Measurements from ENCODE around the gene ITGB1.
"Not testable (repeated sequence)": the region's sequence is repeated elsewhere in the genome, so short reads cannot be mapped to it uniquely, and the experiment has no call there.

ITGB1 gene

DNA sequence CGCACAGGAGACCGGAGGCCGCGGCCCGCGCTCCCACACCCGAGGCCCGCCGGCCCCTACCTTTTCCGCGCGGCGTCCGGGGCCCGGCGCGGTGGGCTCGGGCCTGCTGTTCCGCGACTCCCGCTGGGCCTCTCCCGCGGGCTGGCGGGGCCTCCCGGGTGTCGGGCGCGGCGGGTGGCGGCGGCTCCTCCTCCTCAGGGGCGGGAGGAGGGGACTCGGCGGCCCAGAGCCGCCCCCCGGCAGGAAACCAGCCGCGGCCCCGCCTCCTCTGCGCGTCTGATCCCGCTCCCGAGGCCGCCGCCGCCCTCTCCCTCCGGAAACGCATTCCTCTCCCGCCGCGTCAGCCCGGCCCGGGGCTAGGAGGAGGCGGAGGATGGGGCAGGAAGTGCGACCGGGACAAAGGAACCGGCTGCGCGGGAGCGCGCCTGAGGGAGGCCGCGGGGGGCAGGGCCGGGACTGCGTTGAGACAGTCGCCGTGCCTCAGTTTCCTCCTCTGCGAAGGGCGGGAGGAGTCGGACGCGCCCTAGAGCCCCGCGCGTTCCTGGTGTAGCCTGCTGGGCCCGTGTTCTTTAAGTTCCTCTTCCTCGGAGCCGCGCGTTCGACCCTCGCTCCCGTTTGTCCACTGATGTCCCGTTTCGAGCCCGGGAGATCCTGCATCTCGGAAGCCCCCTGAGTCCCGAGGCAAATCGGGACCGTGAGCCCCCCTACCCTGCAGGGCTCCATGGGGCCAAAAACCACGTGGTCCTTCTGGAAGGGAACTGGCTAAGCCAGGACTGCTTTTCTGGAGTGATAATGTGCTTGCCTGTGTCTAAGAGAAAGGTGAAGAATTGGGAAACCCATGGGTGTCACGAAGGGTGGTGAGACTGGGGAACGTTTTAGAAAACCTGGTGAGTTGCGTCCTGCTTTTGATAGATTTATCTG lies at the start of gene ITGB1:
Gene ITGB1 (minus strand): TSS at position 146 of the 921 bp plus-strand sequence. CDS start 22,672 bp downstream, outside the sequence.
- peak; percentile 92 for DNase-seq (ENCODE audit: low spot score)

DNA sequence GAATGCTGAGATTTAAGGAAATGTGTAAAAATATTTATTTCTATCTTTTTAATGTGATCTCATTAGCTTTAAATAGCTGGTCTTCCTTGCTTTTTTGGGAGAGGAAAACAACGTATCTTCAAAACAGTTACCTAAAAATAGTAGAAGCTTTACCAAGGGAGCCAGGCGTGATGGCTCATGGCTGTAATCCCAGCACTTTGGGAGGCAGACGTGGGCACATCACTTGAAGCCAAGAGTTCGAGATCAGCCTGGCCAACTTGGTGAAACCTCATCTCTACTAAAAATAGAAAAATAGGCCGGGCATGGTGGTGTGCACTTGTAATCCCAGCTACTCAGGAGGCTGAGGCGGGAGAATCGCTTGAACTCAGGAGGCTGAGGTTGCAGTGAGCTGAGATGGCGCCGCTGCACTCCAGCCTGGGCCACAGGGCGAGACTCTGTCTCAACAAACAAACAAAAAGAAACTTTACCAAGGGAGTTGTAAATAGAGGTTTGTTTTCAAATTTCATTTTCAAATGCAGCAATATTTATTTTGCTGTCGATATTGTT lies 48.4 kb upstream of the ITGB1 start:
- no peak for DNase-seq (ENCODE audit: low spot score)

DNA sequence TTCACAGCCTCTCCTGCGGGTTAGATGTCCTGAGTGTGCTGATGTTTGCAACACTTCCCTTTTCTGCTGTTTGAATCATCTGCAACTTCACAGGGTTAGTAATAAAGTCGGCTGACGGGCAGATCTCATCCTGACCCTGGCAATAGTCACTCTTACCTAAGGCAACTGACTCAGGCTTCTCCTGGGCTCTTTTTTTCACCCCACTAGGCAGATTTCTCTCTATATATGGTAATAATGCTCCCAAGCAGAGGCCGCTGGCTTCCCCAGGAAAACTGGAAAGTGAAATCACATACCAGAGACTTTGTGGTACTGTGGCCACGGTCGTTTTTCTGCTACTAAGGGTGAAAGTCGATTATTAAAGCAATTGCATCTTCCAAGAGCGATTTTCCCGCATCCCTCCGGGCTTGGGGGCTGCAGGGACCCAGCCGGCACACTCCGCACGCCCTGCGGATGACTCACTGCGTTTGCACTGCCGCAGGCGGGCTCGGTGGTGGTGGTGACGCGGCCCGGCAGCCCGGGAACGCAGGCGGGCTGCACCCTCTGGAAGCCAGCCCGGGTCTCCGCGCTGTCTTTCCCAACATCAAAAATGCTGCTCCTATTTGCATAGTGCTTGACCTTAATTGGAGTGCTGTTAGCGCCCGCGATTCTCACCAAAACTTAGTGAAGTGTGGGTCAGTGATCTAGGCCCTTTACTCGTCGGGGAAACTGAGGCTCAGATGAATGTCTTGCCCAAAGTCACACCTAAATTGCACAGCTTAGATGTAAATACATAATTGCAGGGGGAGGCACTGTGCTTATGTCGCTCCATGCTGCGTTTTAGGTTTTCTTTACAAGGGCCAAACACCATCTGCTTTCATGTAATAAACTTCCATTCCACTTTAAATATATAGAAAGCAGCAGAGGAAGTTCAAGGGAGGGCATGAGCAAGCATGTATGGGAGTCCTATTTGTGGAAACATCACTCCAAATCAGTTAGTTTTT lies 47.6 kb upstream of the ITGB1 start:
- peak; percentile 88 for DNase-seq (ENCODE audit: low spot score)

DNA sequence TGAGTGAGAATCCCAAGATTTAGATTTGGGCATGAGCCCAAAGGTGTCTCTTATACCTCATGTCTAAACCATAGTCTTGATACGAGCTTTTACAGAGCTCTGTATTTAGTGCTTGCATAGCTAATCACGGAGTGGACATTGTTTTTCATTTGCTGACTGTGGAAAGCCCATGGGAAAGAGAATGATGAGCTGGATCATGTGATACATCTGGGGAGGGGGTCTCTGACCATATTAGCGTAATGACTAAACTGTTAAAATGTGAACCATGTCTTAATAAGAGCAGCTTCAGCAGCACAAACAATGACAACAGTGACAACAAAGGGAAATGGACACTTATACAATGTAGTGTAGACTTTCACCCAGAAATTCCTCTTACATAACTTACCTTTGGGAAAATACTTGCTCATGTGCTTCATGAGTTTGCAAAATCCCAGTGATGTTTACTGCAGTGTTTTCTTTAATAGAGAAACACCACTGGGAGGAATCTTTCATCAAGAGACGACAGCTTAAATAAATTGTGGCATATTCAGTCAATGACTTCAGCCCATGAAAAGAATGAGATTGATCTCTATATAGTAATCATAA lies 44.0 kb upstream of the ITGB1 start:
- DNase-seq (ENCODE audit: low spot score) = no peak

DNA sequence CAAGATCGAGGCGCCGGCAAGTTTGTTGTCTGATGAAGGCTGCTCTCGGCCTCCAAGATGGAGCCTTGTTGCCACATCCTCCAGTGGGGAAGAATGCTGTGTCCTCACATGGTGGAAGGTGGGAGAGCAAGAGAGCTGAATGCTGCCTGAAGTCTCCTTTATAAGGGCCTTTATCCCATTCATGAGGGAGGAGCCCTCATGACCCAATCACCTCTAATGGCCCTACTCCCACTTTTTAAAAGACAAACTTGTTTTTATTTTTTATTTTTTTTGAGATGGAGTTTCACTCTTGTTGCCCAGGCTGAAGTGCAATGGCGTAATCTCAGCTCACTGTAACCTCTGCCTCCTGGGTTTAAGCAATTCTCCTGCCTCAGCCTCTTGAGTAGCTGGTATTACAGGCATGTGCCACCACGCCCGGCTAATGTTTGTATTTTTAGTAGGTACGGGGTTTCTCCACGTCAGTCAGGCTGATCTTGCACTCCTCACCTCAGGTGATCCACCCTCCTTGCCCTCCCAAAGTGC lies 40.1 kb upstream of the ITGB1 start:
- not testable (repeated sequence) for DNase-seq (ENCODE audit: low spot score)

DNA sequence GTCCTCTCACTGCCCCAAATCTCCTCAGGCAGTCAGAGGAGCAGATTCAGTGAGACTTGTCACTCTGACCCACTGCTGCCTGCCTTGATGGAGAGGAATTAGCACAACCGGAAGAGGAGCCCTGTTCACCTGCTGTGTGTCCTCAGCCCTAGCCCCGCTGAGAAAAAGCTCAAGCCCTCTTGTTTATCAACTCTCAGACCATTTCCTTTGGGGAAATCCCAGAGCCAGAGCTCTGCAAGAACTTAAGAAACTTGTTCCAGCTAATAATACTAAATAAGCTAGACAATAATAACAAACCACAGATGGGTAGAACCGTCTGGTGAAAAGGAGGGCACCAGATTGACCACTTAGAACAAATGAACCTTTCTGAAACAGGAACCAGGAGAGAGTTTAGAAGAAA lies 37.7 kb upstream of the ITGB1 start:
- no peak for DNase-seq (ENCODE audit: low spot score)

DNA sequence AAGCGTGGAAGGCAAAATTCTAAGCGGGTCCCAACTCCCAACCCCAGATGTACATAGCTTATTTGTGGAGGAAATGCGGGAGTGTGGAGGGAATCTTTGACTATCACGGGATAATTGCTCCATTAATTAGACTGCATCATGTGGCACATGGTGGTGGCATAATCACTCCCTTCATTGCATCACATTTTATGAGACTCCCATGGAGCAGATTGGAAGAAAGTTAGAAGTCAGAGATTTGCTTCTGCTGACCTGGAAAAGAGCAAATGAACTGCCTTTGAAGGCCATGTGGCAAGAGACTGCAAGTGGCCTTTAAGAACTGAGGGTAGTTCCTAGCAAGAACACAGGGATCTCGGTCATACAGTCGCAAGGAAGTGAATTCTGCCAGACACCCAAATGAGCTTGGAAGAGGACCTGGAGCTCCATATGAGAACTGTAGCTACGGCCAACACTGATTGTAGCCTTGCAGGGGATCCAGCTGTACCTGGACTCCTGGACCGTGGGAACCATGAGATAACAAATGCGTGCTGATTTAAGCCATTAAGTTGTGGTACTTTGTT lies 37.1 kb upstream of the ITGB1 start:
- DNase-seq (ENCODE audit: low spot score) = no peak

DNA sequence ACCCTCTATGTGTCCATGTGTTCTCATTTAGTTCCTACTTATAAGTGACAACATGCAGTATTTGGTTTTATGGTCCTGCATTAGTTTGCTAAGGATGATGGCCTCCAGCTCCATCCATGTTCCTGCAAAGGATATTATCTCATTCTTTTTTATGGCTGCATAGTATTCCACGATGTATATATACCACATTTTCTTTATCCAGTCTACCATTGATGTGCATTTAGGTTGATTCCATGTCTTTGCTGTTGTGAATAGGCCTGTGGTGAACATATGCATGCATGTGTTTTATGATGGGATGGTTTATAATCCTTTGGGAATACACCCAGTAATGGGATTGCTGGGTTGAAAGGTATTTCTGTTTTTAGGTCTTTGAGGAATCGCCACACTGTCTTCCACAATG lies 36.6 kb upstream of the ITGB1 start:
- not testable (repeated sequence) for DNase-seq (ENCODE audit: low spot score)

DNA sequence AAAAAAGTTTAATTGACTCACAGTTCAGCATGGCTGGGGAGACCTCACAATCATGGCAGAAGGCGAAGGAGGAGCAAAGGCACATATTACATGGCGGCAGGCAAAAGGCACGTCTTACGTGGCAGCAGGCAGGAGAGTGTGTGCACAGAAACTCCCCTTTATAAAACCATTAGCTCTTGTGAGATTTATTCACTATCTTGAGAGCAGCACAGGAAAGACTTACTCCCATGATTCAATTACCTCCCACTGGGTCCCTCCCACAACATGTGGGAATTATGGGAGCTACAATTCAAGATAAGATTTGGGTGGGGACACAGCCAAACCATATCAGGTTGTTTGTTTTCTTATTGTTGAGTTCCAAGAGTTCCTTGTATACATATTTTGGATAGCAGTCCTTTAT lies 34.3 kb upstream of the ITGB1 start:
- not testable (repeated sequence) for DNase-seq (ENCODE audit: low spot score)

DNA sequence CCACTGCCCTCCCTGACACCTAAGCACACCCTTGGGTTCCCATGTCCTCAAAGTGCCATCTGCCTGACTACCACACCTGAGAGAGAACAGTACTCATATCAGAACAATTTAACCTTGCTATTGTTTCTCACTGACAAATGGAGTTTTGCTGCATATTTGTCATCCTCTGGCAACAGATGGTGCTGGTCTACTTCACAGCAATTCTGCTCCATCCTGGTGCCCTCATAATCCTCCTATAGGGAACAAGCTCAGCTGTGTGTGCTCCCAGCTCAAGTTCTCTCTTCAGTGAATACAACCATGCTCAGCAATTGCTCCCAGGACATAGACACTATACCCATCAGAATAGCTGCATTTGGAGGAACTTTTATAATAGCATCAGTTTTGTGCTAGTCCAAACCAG lies 32.8 kb upstream of the ITGB1 start:
- no peak for DNase-seq (ENCODE audit: low spot score)

DNA sequence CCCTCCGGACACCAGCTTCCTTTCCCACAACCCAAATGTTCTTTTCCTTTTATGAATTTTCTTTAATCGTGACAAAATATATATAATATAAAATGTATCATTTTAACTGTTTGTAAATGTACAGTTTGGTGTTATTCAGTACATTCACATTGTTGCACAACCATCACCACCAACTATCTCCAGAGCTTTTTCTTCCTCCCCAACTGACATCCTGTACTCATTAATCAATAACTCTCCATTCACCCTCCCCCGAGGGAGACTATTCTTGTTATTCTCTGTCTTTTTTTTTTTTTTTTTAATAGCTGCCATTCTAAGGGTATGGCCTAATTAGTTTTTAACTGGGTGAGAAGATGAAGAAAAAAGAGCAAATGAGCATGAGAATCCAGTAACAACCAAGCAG lies 30.6 kb upstream of the ITGB1 start:
- DNase-seq (ENCODE audit: low spot score) = no peak

DNA sequence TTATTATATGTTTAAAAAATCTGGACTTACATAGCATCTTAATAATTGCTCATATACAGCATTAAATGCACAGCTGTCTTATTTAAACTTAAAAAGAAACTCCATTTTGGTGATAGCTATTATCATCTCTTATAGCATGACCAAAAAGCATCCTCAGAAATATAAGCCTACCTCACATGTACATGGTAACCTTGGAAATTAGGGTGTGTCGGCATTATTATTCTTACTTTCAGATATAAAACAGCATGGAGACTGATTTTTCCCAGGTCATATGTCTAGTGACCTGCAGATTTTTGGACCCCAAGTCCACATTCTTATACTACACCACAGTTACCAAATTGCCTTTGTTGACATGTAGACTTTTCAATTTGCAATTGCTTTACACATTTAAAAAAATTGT lies 29.1 kb upstream of the ITGB1 start:
- no peak for DNase-seq (ENCODE audit: low spot score)

DNA sequence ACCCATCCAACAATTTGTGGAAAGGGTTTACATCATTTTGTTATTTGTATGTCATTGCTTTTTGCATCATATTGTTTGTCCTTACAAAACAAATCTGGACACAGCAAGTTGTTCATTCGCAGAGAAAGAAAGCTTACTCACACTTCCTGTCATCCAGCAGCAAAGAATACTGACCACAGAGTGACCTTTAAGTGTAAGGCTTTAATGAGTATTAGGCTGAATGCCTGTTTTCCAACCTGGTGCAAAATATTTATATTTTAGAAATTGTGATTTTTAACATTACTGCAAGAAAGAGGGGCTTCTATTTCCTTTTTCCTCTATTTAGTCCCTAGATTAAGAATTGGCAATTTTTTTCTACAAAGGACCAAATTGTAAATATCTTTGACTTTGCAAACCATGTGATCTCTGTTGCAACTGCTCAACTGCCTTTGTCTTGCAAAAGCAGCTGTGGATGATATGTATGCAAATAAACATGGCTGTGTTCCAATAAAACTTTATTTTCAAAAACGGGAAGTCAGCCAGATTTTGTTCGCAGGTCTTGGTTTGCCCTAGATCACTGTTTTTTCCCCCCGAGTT lies 27.8 kb upstream of the ITGB1 start:
- peak; percentile 56 for DNase-seq (ENCODE audit: low spot score)

DNA sequence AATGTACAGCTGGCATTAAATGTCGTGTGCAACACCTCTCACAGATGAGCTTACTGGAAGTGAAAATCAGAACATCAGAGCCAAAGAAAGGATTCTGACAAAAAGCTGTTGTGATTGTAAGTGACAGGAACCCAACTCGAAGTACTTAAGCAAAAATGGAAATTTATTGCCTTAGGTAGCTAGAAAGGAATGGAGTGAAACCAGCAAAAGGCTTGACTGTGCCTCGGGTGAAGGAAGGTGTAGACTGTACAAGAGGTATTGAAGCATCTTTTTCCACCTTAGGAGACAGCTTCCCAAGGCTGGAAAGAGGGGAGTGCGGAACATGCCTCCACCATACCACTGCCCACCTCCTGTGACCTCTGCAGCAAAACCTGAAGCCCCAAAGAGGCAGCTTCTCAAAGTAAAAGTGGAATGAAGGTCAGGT lies 27.3 kb upstream of the ITGB1 start:
- no peak for DNase-seq (ENCODE audit: low spot score)

DNA sequence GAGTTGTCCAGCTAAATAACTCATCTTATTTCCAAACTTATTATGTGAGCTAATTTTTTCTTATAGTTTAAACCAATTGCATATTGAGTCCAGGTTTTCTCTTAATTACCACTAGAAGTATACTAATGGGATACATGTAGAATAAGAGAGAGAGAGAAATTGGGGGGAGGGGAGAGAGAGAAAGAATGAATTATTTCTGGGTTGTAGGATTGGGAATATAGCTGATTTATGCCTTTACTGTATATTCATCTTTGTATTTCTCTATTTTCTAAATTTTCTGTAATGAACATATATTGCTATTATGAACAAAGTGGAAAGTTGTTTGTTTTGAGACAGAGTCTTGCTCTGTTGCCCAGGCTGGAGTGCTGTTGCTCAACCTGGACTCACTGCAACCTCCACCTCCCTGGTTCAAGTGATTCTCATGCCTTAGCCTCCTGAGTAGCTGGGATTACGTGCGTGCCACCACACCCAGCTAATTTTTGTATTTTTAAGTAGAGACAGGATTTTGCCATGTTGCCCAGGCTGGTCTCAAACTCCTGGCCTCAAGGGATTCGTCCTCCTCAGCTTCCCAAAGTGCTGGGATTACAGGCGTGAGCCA lies 26.1 kb upstream of the ITGB1 start:
- no peak for DNase-seq (ENCODE audit: low spot score)

DNA sequence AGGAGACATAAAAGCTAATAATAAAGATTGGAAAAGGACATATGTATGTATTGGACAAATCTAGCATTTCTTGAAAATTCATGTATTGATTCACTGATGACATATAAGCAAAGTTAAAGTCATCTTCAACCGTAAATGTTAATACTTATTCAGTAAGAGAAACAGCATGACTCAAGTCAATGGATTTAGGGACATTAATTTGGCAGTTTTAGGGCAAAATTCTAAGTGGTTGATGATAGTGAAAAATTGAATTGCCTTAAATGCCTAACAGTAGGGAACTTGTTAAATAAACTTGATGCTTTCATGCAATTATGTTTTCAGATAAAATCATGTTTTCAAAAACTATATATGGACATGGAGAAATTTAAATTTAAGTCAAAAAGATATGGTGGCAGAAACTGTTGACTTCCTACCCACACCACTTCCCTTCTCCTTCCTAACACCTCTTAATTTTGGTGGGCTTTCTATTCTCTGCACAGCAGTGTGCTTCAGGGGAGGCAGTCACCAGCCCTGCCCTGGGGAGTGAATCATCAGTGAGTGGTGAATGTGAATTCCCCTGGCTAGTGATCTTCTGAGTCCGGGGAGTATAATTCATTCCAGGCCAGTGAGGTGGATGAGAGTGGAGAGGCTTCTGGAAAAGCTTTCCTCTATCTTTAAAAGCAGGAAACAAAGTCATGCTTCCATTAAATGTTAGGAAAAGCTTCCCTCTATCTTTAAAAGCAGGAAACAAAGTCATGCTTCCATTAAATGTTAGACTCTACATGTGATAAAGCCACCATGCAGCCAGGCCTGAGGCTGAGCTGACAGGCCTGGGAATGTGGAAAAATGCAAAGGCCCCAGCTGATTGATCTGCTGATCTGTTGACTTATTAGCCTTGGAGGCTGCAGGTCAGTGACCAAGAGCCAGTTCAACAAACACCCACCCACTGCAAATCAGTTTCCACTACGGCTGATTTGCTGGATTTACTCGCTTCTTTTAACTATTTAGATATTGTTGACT lies 25.2 kb upstream of the ITGB1 start:
- DNase-seq (ENCODE audit: low spot score) = peak; percentile 85

DNA sequence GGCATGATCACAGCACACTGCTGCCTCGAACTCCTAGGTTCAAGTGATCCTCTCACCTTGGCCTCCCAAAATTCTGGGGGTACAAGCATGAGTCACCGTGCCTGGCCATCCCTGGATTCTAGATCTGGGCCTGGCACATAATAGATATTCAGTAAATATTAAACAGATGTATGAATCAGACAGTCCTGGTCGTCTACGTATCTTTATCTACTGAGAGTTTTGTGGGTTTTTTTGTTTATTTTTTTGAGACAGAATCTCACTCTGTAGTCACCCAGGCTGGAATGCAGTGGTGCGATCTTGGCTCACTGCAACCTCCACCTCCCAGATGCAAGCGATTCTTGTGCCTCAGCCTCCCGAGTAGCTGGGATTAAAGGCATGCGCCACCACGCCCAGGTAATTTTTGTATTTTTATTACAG lies 24.3 kb upstream of the ITGB1 start:
- DNase-seq (ENCODE audit: low spot score) = no peak

DNA sequence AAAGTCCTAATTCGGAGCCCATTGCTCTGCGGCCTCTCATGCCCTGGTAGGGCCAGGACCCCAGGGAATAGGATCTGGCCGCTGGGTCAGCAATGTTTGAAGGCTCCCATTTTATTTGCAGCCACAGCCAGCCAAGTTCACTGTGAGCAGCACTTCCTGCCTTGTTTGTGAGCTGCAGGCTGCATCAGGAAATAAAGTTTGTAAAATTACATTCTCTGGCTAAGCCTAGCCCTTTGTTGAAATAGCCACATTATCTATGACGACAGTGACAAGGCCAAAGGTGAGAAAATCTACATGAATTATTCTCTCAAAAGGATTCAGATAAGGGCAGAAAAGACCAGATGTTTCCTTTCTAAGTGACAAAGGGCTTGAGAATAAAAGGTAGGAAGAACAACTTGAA lies 23.7 kb upstream of the ITGB1 start:
- DNase-seq (ENCODE audit: low spot score) = no peak

Measured in AG08395 (cell line).